Stimulated activated naive B cell treated with anti-CD40 and anti-IgM and Interleukin-4, amounts not matched to agents 10 μg/mL and 1 μg/mL and 100 μg/mL, for 72 hours (primary cell): ENCODE results near the gene WDR86.

Experiments used
- ATAC-seq, 2 donors: fragments of 150-1000 bp; cut with Tn5 transposase; replicated peaks; 2 replicates each; pipeline ENCODE4 v1.10.0; 2021; ENCODE audit warnings: moderate library complexity in 1 of 2
- DNase-seq: peaks from one replicate; pipeline ENCODE4 v3.0.0; 2021
- H3K27ac Mint-ChIP-seq: one replicate; pipeline ENCODE4 v1.8.0; 2022; ENCODE audit warnings: mild to moderate bottlenecking, mixed read lengths
- H3K27me3 Mint-ChIP-seq, 2 donors: one replicate each; pipeline ENCODE4 v1.8.0; 2022; ENCODE audit warnings: mixed read lengths in 2 of 2
- H3K36me3 Mint-ChIP-seq, 2 donors: one replicate each; pipeline ENCODE4 v1.8.0; 2022; ENCODE audit warnings: mixed read lengths in 2 of 2, mild to moderate bottlenecking in 1 of 2
- H3K4me1 Mint-ChIP-seq, 2 donors: one replicate each; pipeline ENCODE4 v1.8.0; 2022; ENCODE audit warnings: mixed read lengths in 2 of 2, mild to moderate bottlenecking in 1 of 2
- H3K4me3 Mint-ChIP-seq, 2 donors: one replicate each; pipeline ENCODE4 v1.8.0; 2022; ENCODE audit warnings: mild to moderate bottlenecking in 2 of 2, mixed read lengths in 2 of 2, moderate library complexity in 1 of 2
- H3K9me3 Mint-ChIP-seq, 2 donors: one replicate each; pipeline ENCODE4 v1.8.0; 2022; ENCODE audit warnings: mixed read lengths in 2 of 2, mild to moderate bottlenecking in 1 of 2

WDR86 gene

GRCh38 chr7:151409667-151410404 is at the start of gene WDR86:
WDR86 (minus strand) TSS chr7:151410038; CDS start chr7:151409589, 449 bp downstream.
- Mint-ChIP-seq H3K27ac (peak within 1 kb of the TSS; percentile 32), H3K36me3 (no peaks in the 10 kb centered on the region), H3K9me3 (no peaks in the 10 kb centered on the region), H3K27me3 (peaks cover 46 to 64% of the 10 kb centered on the region in 2 donors), H3K4me3 (peak within 1 kb of the TSS; percentile 70 to 74), H3K4me1 (peaks cover 17 to 33% of the 10 kb centered on the region in 2 donors)
- ATAC-seq (no peak), DNase-seq (no peak)

- Mint-ChIP-seq H3K9me3 (peaks cover 0 to 9% of the 10 kb centered on the region in 2 donors), H3K4me1 (peaks cover 0 to 3% of the 10 kb centered on the region in 2 donors), H3K36me3 (peaks cover 6 to 17% of the 10 kb centered on the region in 2 donors), H3K4me3 (no peak overlapping the region), H3K27me3 (peaks cover 9 to 20% of the 10 kb centered on the region in 2 donors), H3K27ac (no peak overlapping the region)
- DNase-seq, result no peak
- no peak for ATAC-seq
Measured at GRCh38 chr7:151457534-151457933, 47.7 kb upstream of the WDR86 start.

- H3K4me3 Mint-ChIP-seq, result no peak overlapping the region
- peaks cover 3 to 10% of the 10 kb centered on the region in 2 donors for H3K36me3 Mint-ChIP-seq
- DNase-seq (no peak), ATAC-seq (no peak)
- peaks cover 9 to 28% of the 10 kb centered on the region in 2 donors for H3K27me3 Mint-ChIP-seq
- peaks cover 0 to 4% of the 10 kb centered on the region in 2 donors for H3K9me3 Mint-ChIP-seq
- H3K27ac Mint-ChIP-seq, result no peak overlapping the region
- peaks cover 0 to 3% of the 10 kb centered on the region in 2 donors for H3K4me1 Mint-ChIP-seq
Measured at GRCh38 chr7:151456782-151457181, 46.9 kb upstream of the WDR86 start.

GRCh38 chr7:151456276-151456675 is 46.4 kb upstream of the WDR86 start:
- Mint-ChIP-seq H3K36me3 (peaks cover 2 to 7% of the 10 kb centered on the region in 2 donors), H3K27me3 (peaks cover 9 to 32% of the 10 kb centered on the region in 2 donors), H3K4me3 (no peak overlapping the region), H3K9me3 (peaks cover 0 to 4% of the 10 kb centered on the region in 2 donors), H3K4me1 (peaks cover 0 to 3% of the 10 kb centered on the region in 2 donors), H3K27ac (no peak overlapping the region)
- DNase-seq (no peak), ATAC-seq (no peak)

- H3K9me3 Mint-ChIP-seq, result peaks cover 0 to 1% of the 10 kb centered on the region in 2 donors
- H3K27me3 Mint-ChIP-seq, result peaks cover 7 to 32% of the 10 kb centered on the region in 2 donors
- H3K36me3 Mint-ChIP-seq, result peaks cover 0 to 3% of the 10 kb centered on the region in 2 donors
- H3K4me1 Mint-ChIP-seq, result peaks cover 0 to 3% of the 10 kb centered on the region in 2 donors
- ATAC-seq (no peak), DNase-seq (no peak)
- H3K27ac Mint-ChIP-seq, result no peak overlapping the region
- H3K4me3 Mint-ChIP-seq, result no peak overlapping the region
Measured at GRCh38 chr7:151455690-151456089, 45.9 kb upstream of the WDR86 start.

- H3K4me1 Mint-ChIP-seq, result peaks cover 0 to 3% of the 10 kb centered on the region in 2 donors
- no peak overlapping the region for H3K4me3 Mint-ChIP-seq
- ATAC-seq, result no peak
- no peak for DNase-seq
- no peaks in the 10 kb centered on the region for H3K36me3 Mint-ChIP-seq
- H3K27ac Mint-ChIP-seq, result no peak overlapping the region
- H3K9me3 Mint-ChIP-seq, result peaks cover 0 to 1% of the 10 kb centered on the region in 2 donors
- H3K27me3 Mint-ChIP-seq, result peaks cover under 1 to 30% of the 10 kb centered on the region in 2 donors
Measured at GRCh38 chr7:151454932-151455530, 45.2 kb upstream of the WDR86 start.

- no peak overlapping the region for H3K27ac Mint-ChIP-seq
- DNase-seq, result no peak
- H3K36me3 Mint-ChIP-seq, result no peaks in the 10 kb centered on the region
- H3K9me3 Mint-ChIP-seq, result peaks cover 0 to 1% of the 10 kb centered on the region in 2 donors
- H3K4me1 Mint-ChIP-seq, result peaks cover 0 to 5% of the 10 kb centered on the region in 2 donors
- no peak for ATAC-seq
- H3K4me3 Mint-ChIP-seq, result no peak overlapping the region
- peaks cover 5 to 31% of the 10 kb centered on the region in 2 donors for H3K27me3 Mint-ChIP-seq
Measured at GRCh38 chr7:151454305-151454704, 44.5 kb upstream of the WDR86 start.

GRCh38 chr7:151453326-151453791 is 43.5 kb upstream of the WDR86 start:
- H3K27ac Mint-ChIP-seq, result no peak overlapping the region

GRCh38 chr7:151452680-151453325 is 43.0 kb upstream of the WDR86 start:
- Mint-ChIP-seq H3K36me3 (no peaks in the 10 kb centered on the region), H3K9me3 (peaks cover 0 to under 1% of the 10 kb centered on the region in 2 donors), H3K27me3 (peaks cover 5 to 32% of the 10 kb centered on the region in 2 donors), H3K4me3 (no peak overlapping the region), H3K27ac (no peak overlapping the region), H3K4me1 (peaks cover 5 to 9% of the 10 kb centered on the region in 2 donors)
- no peak for ATAC-seq
- DNase-seq, result no peak

More at GRCh38 chr7:151453326-151453791, 43.5 kb upstream of the WDR86 start:
- Mint-ChIP-seq H3K4me3 (no peak overlapping the region), H3K4me1 (peaks cover 5 to 6% of the 10 kb centered on the region in 2 donors), H3K36me3 (no peaks in the 10 kb centered on the region), H3K27me3 (peaks cover 5 to 32% of the 10 kb centered on the region in 2 donors), H3K9me3 (peaks cover 0 to 1% of the 10 kb centered on the region in 2 donors)
- no peak for DNase-seq
- ATAC-seq, result no peak

GRCh38 chr7:151451626-151452571 is 42.1 kb upstream of the WDR86 start:
- peaks cover 5 to 32% of the 10 kb centered on the region in 2 donors for H3K27me3 Mint-ChIP-seq
- H3K36me3 Mint-ChIP-seq, result no peaks in the 10 kb centered on the region
- no peak for ATAC-seq
- H3K4me3 Mint-ChIP-seq, result no peak overlapping the region
- peaks cover 4 to 13% of the 10 kb centered on the region in 2 donors for H3K4me1 Mint-ChIP-seq
- no peak overlapping the region for H3K27ac Mint-ChIP-seq
- DNase-seq, result no peak
- H3K9me3 Mint-ChIP-seq, result no peaks in the 10 kb centered on the region

- Mint-ChIP-seq H3K27me3 (peaks cover 11 to 35% of the 10 kb centered on the region in 2 donors), H3K27ac (no peak overlapping the region)
Measured at GRCh38 chr7:151451156-151451555, 41.3 kb upstream of the WDR86 start.

GRCh38 chr7:151449990-151450389 is 40.2 kb upstream of the WDR86 start:
- H3K4me3 Mint-ChIP-seq, result no peak overlapping the region
- peaks cover 4 to 13% of the 10 kb centered on the region in 2 donors for H3K4me1 Mint-ChIP-seq
- DNase-seq (no peak), ATAC-seq (no peak)
- peaks cover 15 to 41% of the 10 kb centered on the region in 2 donors for H3K27me3 Mint-ChIP-seq
- no peaks in the 10 kb centered on the region for H3K36me3 Mint-ChIP-seq
- no peak overlapping the region for H3K27ac Mint-ChIP-seq
- H3K9me3 Mint-ChIP-seq, result no peaks in the 10 kb centered on the region

More at GRCh38 chr7:151451156-151451555, 41.3 kb upstream of the WDR86 start:
- no peak for DNase-seq
- no peaks in the 10 kb centered on the region for H3K36me3 Mint-ChIP-seq
- H3K9me3 Mint-ChIP-seq, result no peaks in the 10 kb centered on the region
- H3K4me1 Mint-ChIP-seq, result peaks cover 4 to 13% of the 10 kb centered on the region in 2 donors
- no peak for ATAC-seq
- no peak overlapping the region for H3K4me3 Mint-ChIP-seq
